Endodermal cell (in vitro differentiated cells): ENCODE measurements around the gene MAML2. TPM values are rescaled to one million over a fixed set of nuclear protein-coding genes. Genes with fewer than 3 reads are reported as not detected.

Source experiments
- DNase-seq: peaks from one replicate; pipeline ENCODE4 v3.0.0-alpha.2; 2017
- H3K27ac ChIP-seq: 2 replicates; pipeline ENCODE4 v1.5.1; 2013; ENCODE audit warnings: mild to moderate bottlenecking, low read depth, low read length, moderate library complexity
- H3K27me3 ChIP-seq: 2 replicates; pipeline ENCODE4 v1.6.1; 2013; ENCODE audit warnings: mild to moderate bottlenecking, low read length, moderate library complexity; ENCODE audit not compliant: insufficient read depth, control insufficient read depth, poor library complexity, severe bottlenecking
- H3K36me3 ChIP-seq: 2 replicates; pipeline ENCODE4 v1.7.0; 2013; ENCODE audit warnings: mild to moderate bottlenecking, low read length, moderate library complexity; ENCODE audit not compliant: control insufficient read depth, insufficient read depth
- H3K4me1 ChIP-seq: one replicate; pipeline ENCODE4 v1.7.0; 2013; ENCODE audit warnings: low read length; ENCODE audit not compliant: control insufficient read depth, insufficient read depth
- H3K4me3 ChIP-seq: 2 replicates; pipeline ENCODE4 v1.5.1; 2013; ENCODE audit warnings: mild to moderate bottlenecking, low read length, moderate library complexity
- H3K9ac ChIP-seq: 2 replicates; pipeline ENCODE4 v1.6.1; 2013; ENCODE audit warnings: mild to moderate bottlenecking, low read length, moderate library complexity; ENCODE audit not compliant: poor library complexity, severe bottlenecking; ENCODE audit errors: extremely low read depth
- H3K9me3 ChIP-seq: 2 replicates; pipeline ENCODE4 v1.6.1; 2013; ENCODE audit warnings: mild to moderate bottlenecking, low read length, moderate library complexity; ENCODE audit not compliant: control insufficient read depth
- H3K27ac Mint-ChIP-seq: 2 replicates; pipeline ENCODE4 v1.8.0; 2020; ENCODE audit warnings: mixed read lengths
- H3K27me3 Mint-ChIP-seq: 2 replicates; pipeline ENCODE4 v1.8.0; 2021; ENCODE audit warnings: mild to moderate bottlenecking, mixed read lengths; ENCODE audit not compliant: insufficient read depth
- H3K36me3 Mint-ChIP-seq: 2 replicates; pipeline ENCODE4 v1.8.0; 2020; ENCODE audit warnings: low read depth, mixed read lengths
- H3K4me1 Mint-ChIP-seq: 2 replicates; pipeline ENCODE4 v1.8.0; 2020; ENCODE audit warnings: mixed read lengths
- H3K4me3 Mint-ChIP-seq: 2 replicates; pipeline ENCODE4 v1.8.0; 2020; ENCODE audit warnings: mild to moderate bottlenecking, moderate library complexity, mixed read lengths
- H3K9me3 Mint-ChIP-seq: 2 replicates; pipeline ENCODE4 v1.8.0; 2020; ENCODE audit warnings: mild to moderate bottlenecking, mixed read lengths
- CTCF ChIP-seq: fragments of 200-600 bp; sonication (generic); conservative IDR thresholded peaks from 2 replicates; pipeline ENCODE4 v1.5.0; 2021; ENCODE audit warnings: antibody characterized with exemption, mild to moderate bottlenecking
- WGBS, 2 experiments: methylation state at CpG; one replicate each; pipeline versions ENCODE4 v1.1.5 to v1.1.7; 2013; ENCODE audit warnings: missing lambda C conversion rate in 2 of 2, mixed read lengths in 1 of 2; ENCODE audit not compliant: insufficient coverage in 1 of 2, insufficient read length in 1 of 2; 5-methylcytosine and 5-hydroxymethylcytosine counted together
- total RNA-seq, 2 donors: library from RNA; stranded (reverse); fragmentation: NEBNext Ultra II Directional in 1 of 2; extraction: Animal tissue kit (Norgen Biotek cat#: 25700) in 1 of 2; gene quantifications; 2 replicates in 1 of 2; 3 replicates in 1 of 2; pipeline ENCODE4 v1.2.1, GENCODE V29; 2021

Gene MAML2
- total RNA-seq, 2 donors from 2014 or later, result 6.6 to 8.0 TPM

GRCh38 chr11:96096360-96096759 is 246.6 kb downstream of the MAML2 start:
- Mint-ChIP-seq H3K27ac (no peak overlapping the region), H3K27me3 (no peaks in the 10 kb centered on the region), H3K36me3 (no peaks in the 10 kb centered on the region), H3K4me1 (peaks cover 35% of the 10 kb centered on the region), H3K4me3 (no peak overlapping the region), H3K9me3 (no peaks in the 10 kb centered on the region)
- peaks cover 7% of the 10 kb centered on the region for H3K4me1 ChIP-seq
- no peak overlapping the region for H3K4me3 ChIP-seq
- WGBS, 2 experiments, result 98 to 100% methylated on average over 2 to 3 of the region's 4 CpGs
- TF ChIP-seq CTCF, result no peak
- no peak overlapping the region for H3K9ac ChIP-seq
- H3K27me3 ChIP-seq, result no peaks in the 10 kb centered on the region
- H3K27ac ChIP-seq, result no peak overlapping the region
- DNase-seq, result no peak
- H3K9me3 ChIP-seq, result no peaks in the 10 kb centered on the region
- H3K36me3 ChIP-seq, result no peaks in the 10 kb centered on the region

GRCh38 chr11:96095884-96096303 is 247.1 kb downstream of the MAML2 start:
- Histone ChIP-seq H3K4me3 (no peak overlapping the region), H3K4me1 (peaks cover 7% of the 10 kb centered on the region), H3K27ac (no peak overlapping the region), H3K27me3 (no peaks in the 10 kb centered on the region), H3K9ac (no peak overlapping the region), H3K9me3 (no peaks in the 10 kb centered on the region), H3K36me3 (no peaks in the 10 kb centered on the region)
- Mint-ChIP-seq H3K4me1 (peaks cover 35% of the 10 kb centered on the region), H3K27me3 (no peaks in the 10 kb centered on the region), H3K27ac (no peak overlapping the region), H3K4me3 (no peak overlapping the region), H3K9me3 (no peaks in the 10 kb centered on the region), H3K36me3 (no peaks in the 10 kb centered on the region)
- no peak for TF ChIP-seq CTCF
- 85 to 93% methylated on average over 2 of the region's 2 CpGs for WGBS, 2 experiments
- DNase-seq, result no peak

GRCh38 chr11:96094156-96094555 is 248.8 kb downstream of the MAML2 start:
- H3K27me3 ChIP-seq, result no peaks in the 10 kb centered on the region
- H3K9ac ChIP-seq, result no peak overlapping the region
- H3K9me3 ChIP-seq, result no peaks in the 10 kb centered on the region
- no peaks in the 10 kb centered on the region for H3K27me3 Mint-ChIP-seq
- 81 to 96% methylated on average over 2 of the region's 2 CpGs for WGBS, 2 experiments
- H3K27ac Mint-ChIP-seq, result no peak overlapping the region
- no peak overlapping the region for H3K4me3 Mint-ChIP-seq
- no peaks in the 10 kb centered on the region for H3K36me3 Mint-ChIP-seq
- TF ChIP-seq CTCF, result no peak
- peaks cover 34% of the 10 kb centered on the region for H3K4me1 Mint-ChIP-seq
- no peak overlapping the region for H3K4me3 ChIP-seq
- no peaks in the 10 kb centered on the region for H3K36me3 ChIP-seq
- peaks cover 7% of the 10 kb centered on the region for H3K4me1 ChIP-seq
- no peaks in the 10 kb centered on the region for H3K9me3 Mint-ChIP-seq
- no peak overlapping the region for H3K27ac ChIP-seq
- DNase-seq, result no peak
